Transverse colon (tissue), 4 donors: ENCODE results near the gene TLDC2. TPM values are rescaled to one million over a fixed set of nuclear protein-coding genes. Genes with fewer than 3 reads are reported as not detected.
"Not testable (repeated sequence)": the region's sequence is repeated elsewhere in the genome, so short reads cannot be mapped to it uniquely, and the experiment has no call there.

ENCODE experiments used
- DNase-seq: peaks from one replicate; pipeline ENCODE4 v3.0.0-alpha.2; 2019
- H3K27ac ChIP-seq, 4 donors: fragments of 200-600 bp; sonication (generic); 2 replicates each; pipeline ENCODE4 v1.5.1; 2016 to 2018; ENCODE audit warnings: inconsistent platforms in 4 of 4
- H3K27me3 ChIP-seq: fragments of 200-600 bp; sonication (generic); 2 replicates; pipeline ENCODE4 v1.5.1; 2017; ENCODE audit warnings: inconsistent platforms
- H3K36me3 ChIP-seq, 4 donors: fragments of 200-600 bp; sonication (generic); 2 replicates each; pipeline ENCODE4 v1.5.1; 2017 to 2019; ENCODE audit warnings: inconsistent platforms in 4 of 4
- H3K4me1 ChIP-seq, 4 donors: fragments of 200-600 bp; sonication (generic); 2 replicates each; pipeline ENCODE4 v1.5.1; 2017 to 2020; ENCODE audit warnings: inconsistent platforms in 4 of 4
- H3K4me3 ChIP-seq, 4 donors: fragments of 200-600 bp; sonication (generic); 1 replicate in 1 of 4; 2 replicates in 3 of 4; pipeline versions ENCODE4 v1.5.1 to v1.6.1; 2017 to 2019; ENCODE audit warnings: inconsistent platforms in 4 of 4
- H3K9me3 ChIP-seq, 2 donors: fragments of 200-600 bp; sonication (generic); 2 replicates each; pipeline ENCODE4 v1.5.1; 2017 to 2019; ENCODE audit warnings: inconsistent platforms in 2 of 2
- CTCF ChIP-seq, 5 experiments: fragments of 200-600 bp in 3 of 5; fragments of 450-650 bp in 2 of 5; sonication (generic) in 3 of 5; IDR thresholded peaks; 1 replicate in 2 of 5; 2 replicates in 3 of 5; pipeline ENCODE4 v1.5.1; 2016 to 2017; ENCODE audit warnings: antibody characterized with exemption in 5 of 5, inconsistent platforms in 3 of 5, mild to moderate bottlenecking in 2 of 5, moderate library complexity in 1 of 5
- EP300 ChIP-seq: sonication (generic); formaldehyde crosslinking; IDR thresholded peaks from one replicate; pipeline ENCODE4 v1.6.1; 2017; ENCODE audit warnings: antibody characterized with exemption, low read depth
- POLR2A ChIP-seq: fragments of 450-650 bp; IDR thresholded peaks from one replicate; pipeline ENCODE4 v1.6.1; 2016; ENCODE audit warnings: antibody characterized with exemption, mild to moderate bottlenecking, moderate library complexity
- POLR2AphosphoS5 ChIP-seq, 3 donors: sonication (generic); formaldehyde crosslinking; IDR thresholded peaks; one replicate each; pipeline ENCODE4 v1.6.1; 2016; ENCODE audit warnings: antibody characterized with exemption in 3 of 3
- WGBS, 2 donors: methylation state at CpG; one replicate each; pipeline ENCODE4 v1.1.5; 2018; ENCODE audit warnings: low coverage in 1 of 2; 5-methylcytosine and 5-hydroxymethylcytosine counted together
- in situ Hi-C, 4 donors: fragments of 200-750 bp; cut with MboI; loops; one replicate each; pipeline versions ENCODE4 v1.15.0 to v1.15.1; 2017; ENCODE audit warnings: low sequenced_read_pairs in 3 of 4, low pct_ligation_motif_present in 1 of 4, low pct_unique_long_range_greater_than_20kb in 1 of 4
- intact Hi-C: fragments of 100-400 bp; cut with DNase I; formaldehyde crosslinking; loops from one replicate; pipeline ENCODE4 v1.15.1; 2023; ENCODE audit warnings: low total_unique reads
- total RNA-seq, 4 donors: library from RNA; depleted of rRNA; stranded (reverse); fragments of >200 nt; gene quantifications; one replicate each; pipeline ENCODE4 v1.1.0, GENCODE V29; 2016

Gene TLDC2
- total RNA-seq, 4 donors from 2014 or later, result 22.9 to 26.1 (median 23.2) TPM

GRCh38 chr20:36904690-36905089, 28.8 kb downstream of the TLDC2 start:
- DNase-seq, result no peak
- peaks cover 0 to 67% (median 25%) of the 10 kb centered on the region in 4 donors for H3K36me3 ChIP-seq
- H3K27ac ChIP-seq, result no peak overlapping the region
- no peaks in the 10 kb centered on the region for H3K27me3 ChIP-seq
- no peak overlapping the region for H3K4me3 ChIP-seq
- in situ Hi-C loops, result no loop called here
- intact Hi-C loops, result no loop called here
- H3K4me1 ChIP-seq, result no peaks in the 10 kb centered on the region
- 82 to 91% methylated on average over 2 of the region's 2 CpGs for whole genome bisulfite sequencing, 2 donors
- TF ChIP-seq CTCF (IDR thresholded peaks at IDR 0.05) (no peak), POLR2AphosphoS5 (IDR thresholded peaks at IDR 0.05) (no peak), POLR2A (no peak), EP300 (no peak)
- no peaks in the 10 kb centered on the region for H3K9me3 ChIP-seq

- H3K4me3 ChIP-seq, in situ Hi-C loops, H3K27me3 ChIP-seq, H3K9me3 ChIP-seq, H3K4me1 ChIP-seq, DNase-seq, H3K27ac ChIP-seq, intact Hi-C loops: not testable (repeated sequence)
- WGBS, 2 donors, result 95 to 100% methylated on average over 3 to 10 of the region's 10 CpGs
- peaks cover 0 to 64% (median 23%) of the 10 kb centered on the region in 4 donors for H3K36me3 ChIP-seq
Measured at GRCh38 chr20:36905566-36905965, 29.6 kb downstream of the TLDC2 start.

DNA sequence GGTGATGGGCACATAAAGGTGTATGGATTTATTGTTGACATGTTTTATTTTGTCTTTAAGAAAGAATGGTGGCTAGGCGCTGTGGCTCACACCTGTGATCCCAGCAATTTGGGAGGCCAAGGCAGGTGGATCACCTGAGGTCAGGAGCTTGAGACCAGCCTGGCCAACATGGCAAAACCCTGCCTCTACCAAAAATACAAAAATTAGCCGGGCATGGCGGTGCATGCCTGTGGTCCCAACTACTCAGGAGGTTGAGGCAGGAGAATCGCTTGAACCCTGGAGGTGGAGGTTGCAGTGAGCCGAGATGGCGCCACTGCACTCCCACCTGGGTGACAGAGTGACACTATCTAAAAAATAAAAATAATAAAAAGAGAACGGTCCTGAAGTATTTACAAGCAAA, 30.1 kb downstream of the TLDC2 start:
- DNase-seq, H3K27ac ChIP-seq, H3K4me1 ChIP-seq, intact Hi-C loops, H3K9me3 ChIP-seq, H3K27me3 ChIP-seq, in situ Hi-C loops, H3K4me3 ChIP-seq: not testable (repeated sequence)
- 98 to 100% methylated on average over 1 to 7 of the region's 7 CpGs for WGBS, 2 donors
- peaks cover 0 to 67% (median 22%) of the 10 kb centered on the region in 4 donors for H3K36me3 ChIP-seq

DNA sequence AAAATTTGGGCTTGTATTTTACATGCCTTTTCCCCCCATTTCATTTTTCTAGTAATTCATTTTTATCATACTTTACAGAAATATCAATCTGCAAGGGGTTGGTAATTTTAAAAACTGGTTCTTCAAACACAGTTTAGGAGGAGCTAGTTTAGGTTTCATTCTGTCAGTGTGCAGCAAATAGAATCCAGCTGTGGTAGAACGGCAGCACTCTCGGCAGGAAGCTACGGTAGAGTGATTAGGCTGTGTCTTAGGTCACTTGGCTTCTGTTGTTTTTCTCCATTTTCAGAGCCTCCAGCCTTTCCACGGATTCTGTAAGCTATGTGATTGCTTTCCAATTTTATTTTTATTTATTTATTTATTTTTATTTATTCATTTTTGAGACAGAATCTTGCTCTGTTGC, 32.7 kb downstream of the TLDC2 start:
- H3K4me1 ChIP-seq, result no peaks in the 10 kb centered on the region
- intact Hi-C loops (no loop called here), in situ Hi-C loops (no loop called here)
- peaks cover 0 to 64% (median 24%) of the 10 kb centered on the region in 4 donors for H3K36me3 ChIP-seq
- no peak overlapping the region for H3K4me3 ChIP-seq
- H3K9me3 ChIP-seq, result no peaks in the 10 kb centered on the region
- no peak overlapping the region for H3K27ac ChIP-seq
- H3K27me3 ChIP-seq, result no peaks in the 10 kb centered on the region
- no peak for DNase-seq
- 57 to 71% methylated on average over 4 of the region's 4 CpGs for WGBS, 2 donors
- TF ChIP-seq POLR2A (no peak), EP300 (no peak), POLR2AphosphoS5 (IDR thresholded peaks at IDR 0.05) (no peak)

GRCh38 chr20:36916199-36916598, 40.3 kb downstream of the TLDC2 start:
- no peak for TF ChIP-seq CTCF (IDR thresholded peaks at IDR 0.05)
- no peak for TF ChIP-seq EP300
- TF ChIP-seq POLR2A, result no peak
- TF ChIP-seq POLR2AphosphoS5 (IDR thresholded peaks at IDR 0.05), result no peak
- H3K4me1 ChIP-seq, result no peaks in the 10 kb centered on the region
- no peak overlapping the region for H3K27ac ChIP-seq
- H3K36me3 ChIP-seq, result peaks cover 0 to 42% (median 18%) of the 10 kb centered on the region in 4 donors
- intact Hi-C loops (no loop called here), in situ Hi-C loops (no loop called here)
- WGBS, 2 donors, result 94 to 95% methylated on average over 2 of the region's 2 CpGs
- no peaks in the 10 kb centered on the region for H3K27me3 ChIP-seq
- DNase-seq, result no peak
- H3K4me3 ChIP-seq, result no peak overlapping the region
- no peaks in the 10 kb centered on the region for H3K9me3 ChIP-seq

DNA sequence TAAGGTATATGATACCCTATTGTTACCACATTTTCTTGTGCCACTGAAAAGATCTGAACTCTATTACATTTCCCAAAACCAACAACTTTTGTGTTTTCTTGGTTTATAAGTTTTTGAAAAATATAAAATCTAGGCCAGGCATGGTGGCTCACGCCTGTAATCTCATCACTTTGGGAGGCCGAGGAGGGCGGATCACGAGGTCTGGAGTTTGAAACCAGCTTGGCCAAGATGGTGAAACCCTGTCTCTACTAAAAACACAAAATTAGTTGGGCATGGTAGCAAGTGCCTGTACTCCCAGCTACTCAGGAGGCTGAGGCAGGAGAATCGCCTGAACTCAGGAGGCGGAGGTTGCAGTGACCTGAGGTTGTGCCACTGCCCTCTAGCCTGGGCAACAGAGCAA, 41.3 kb downstream of the TLDC2 start:
- Histone ChIP-seq H3K9me3 (no peaks in the 10 kb centered on the region), H3K27ac (no peak overlapping the region), H3K4me3 (no peak overlapping the region), H3K36me3 (peaks cover 0 to 40% (median 13%) of the 10 kb centered on the region in 4 donors), H3K27me3 (no peaks in the 10 kb centered on the region), H3K4me1 (no peaks in the 10 kb centered on the region)
- no peak for TF ChIP-seq EP300
- no peak for TF ChIP-seq POLR2A
- TF ChIP-seq CTCF (IDR thresholded peaks at IDR 0.05), result no peak
- no peak for TF ChIP-seq POLR2AphosphoS5 (IDR thresholded peaks at IDR 0.05)
- WGBS, 2 donors, result 96 to 100% methylated on average over 6 of the region's 6 CpGs
- in situ Hi-C loops (no loop called here), intact Hi-C loops (no loop called here)
- DNase-seq, result no peak
